ENCODE results near the gene TTLL13.

DNA sequence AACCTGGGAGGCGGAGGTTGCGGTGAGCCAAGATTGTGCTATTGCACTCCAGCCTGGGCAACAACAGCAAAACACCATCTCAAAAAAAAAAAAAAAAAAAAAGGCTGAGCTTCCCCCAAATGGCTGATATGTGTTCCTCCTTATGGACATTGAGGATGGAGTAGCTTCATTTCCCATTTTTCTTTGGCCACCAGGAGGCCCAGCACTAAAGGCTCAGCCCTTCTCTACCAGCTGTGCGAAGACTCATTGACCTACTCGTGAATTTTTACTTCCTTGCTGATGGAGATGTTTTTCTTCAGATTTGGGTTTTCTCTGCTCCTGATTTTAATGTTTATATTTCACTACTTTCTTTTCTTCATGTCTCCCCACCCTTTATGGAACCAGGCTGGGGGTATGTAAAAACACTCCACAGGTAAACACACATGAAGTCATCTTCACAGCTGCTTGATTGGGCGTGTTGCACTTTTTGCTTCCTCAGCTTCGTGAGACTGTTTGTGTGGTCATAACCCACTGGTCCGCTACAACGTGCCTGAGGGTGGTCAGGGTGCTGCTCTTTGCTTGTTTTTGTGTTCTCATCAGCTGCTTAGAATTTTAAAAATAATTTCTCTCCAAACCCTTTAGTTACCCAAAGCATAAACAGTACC, 34.7 kb upstream of the TTLL13 start:
- TF ChIP-seq POLR2A (IDR thresholded peaks at IDR 0.05; ENCODE audit: low read depth, low read length) (no peak), POLR2AphosphoS5 (IDR thresholded peaks at IDR 0.05; ENCODE audit: low read depth, low read length) (no peak)

All from GM12891 (cell line).